Measurements from ENCODE around the gene MYO18A. TPM values are rescaled to one million over a fixed set of nuclear protein-coding genes. Genes with fewer than 3 reads are reported as not detected.

Gene MYO18A
- total RNA-seq, 4 donors from 2014 or later = 526 to 1,058 (median 835) TPM

DNA sequence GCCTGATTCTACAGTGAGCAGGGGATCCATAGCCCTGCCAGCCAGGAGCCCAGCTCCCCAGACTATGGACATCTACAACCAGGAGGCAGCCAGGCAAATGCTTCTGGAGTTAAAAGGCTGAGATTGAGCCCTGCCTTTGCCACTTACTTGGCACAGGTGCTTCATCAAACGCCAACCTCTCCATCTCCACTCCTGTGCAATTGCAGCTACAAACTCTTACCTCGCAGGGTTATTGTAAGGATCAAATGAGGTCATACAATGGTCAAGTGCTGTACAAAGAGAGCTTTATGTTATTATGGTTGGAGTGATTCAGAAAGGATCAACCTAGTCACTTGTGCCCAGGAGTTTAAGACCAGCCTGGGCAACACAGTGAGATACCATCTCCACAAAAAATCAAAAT, 9.8 kb upstream of the MYO18A start:
- no peak for ATAC-seq
- in situ Hi-C loops (cut with MboI; ENCODE audit: low sequenced_read_pairs in 4 of 4) = no loop called here

DNA sequence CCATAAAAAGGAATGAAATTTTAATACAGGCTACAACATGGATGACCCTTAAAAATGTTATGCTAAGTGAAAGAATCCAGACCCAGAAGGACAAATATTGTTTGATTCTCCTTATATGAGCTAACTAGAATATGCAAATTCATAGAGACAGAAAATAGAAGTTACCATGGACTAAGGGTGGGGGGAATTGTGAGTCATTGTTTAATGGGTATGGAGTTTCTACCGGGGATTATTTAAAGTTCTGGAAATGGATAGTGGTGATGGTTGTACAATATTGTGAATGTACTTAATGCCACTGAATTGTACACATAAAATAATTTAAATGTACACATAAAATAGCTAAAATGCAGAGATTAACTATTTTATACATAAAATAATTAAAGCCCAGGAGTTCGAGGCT, 9.2 kb upstream of the MYO18A start:
- ATAC-seq (no peak), DNase-seq (no peak)
- Histone ChIP-seq H3K4me3 (no peak overlapping the region), H3K4me1 (no peaks in the 10 kb centered on the region), H3K27ac (no peak overlapping the region), H3K36me3 (no peaks in the 10 kb centered on the region), H3K27me3 (no peaks in the 10 kb centered on the region), H3K9me3 (no peaks in the 10 kb centered on the region)
- intact Hi-C loops (cut with DNase I; ENCODE audit: low total_unique reads) (no loop called here), in situ Hi-C loops (cut with MboI; ENCODE audit: low sequenced_read_pairs in 4 of 4) (no loop called here)
- TF ChIP-seq, protein P1, sequence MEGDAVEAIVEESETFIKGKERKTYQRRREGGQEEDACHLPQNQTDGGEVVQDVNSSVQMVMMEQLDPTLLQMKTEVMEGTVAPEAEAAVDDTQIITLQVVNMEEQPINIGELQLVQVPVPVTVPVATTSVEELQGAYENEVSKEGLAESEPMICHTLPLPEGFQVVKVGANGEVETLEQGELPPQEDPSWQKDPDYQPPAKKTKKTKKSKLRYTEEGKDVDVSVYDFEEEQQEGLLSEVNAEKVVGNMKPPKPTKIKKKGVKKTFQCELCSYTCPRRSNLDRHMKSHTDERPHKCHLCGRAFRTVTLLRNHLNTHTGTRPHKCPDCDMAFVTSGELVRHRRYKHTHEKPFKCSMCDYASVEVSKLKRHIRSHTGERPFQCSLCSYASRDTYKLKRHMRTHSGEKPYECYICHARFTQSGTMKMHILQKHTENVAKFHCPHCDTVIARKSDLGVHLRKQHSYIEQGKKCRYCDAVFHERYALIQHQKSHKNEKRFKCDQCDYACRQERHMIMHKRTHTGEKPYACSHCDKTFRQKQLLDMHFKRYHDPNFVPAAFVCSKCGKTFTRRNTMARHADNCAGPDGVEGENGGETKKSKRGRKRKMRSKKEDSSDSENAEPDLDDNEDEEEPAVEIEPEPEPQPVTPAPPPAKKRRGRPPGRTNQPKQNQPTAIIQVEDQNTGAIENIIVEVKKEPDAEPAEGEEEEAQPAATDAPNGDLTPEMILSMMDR (IDR thresholded peaks at IDR 0.05 in 4 of 5, conservative IDR thresholded peaks at IDR 0.05 in 1 of 5) = no peak
- TF ChIP-seq POLR2A (IDR thresholded peaks at IDR 0.05) = no peak

More for the DNA sequence above, 9.8 kb upstream of the MYO18A start:
- Histone ChIP-seq H3K36me3 (no peaks in the 10 kb centered on the region), H3K4me1 (no peaks in the 10 kb centered on the region), H3K27me3 (no peaks in the 10 kb centered on the region), H3K27ac (no peak overlapping the region), H3K9me3 (no peaks in the 10 kb centered on the region), H3K4me3 (no peak overlapping the region)
- TF ChIP-seq, protein P1 (IDR thresholded peaks at IDR 0.05 in 4 of 5, conservative IDR thresholded peaks at IDR 0.05 in 1 of 5) = no peak
- TF ChIP-seq POLR2A (IDR thresholded peaks at IDR 0.05) = no peak
- no peak for DNase-seq
- intact Hi-C loops (cut with DNase I; ENCODE audit: low total_unique reads) = no loop called here

GRCh38 chr17:29181226-29181625, 1.0 kb upstream of the MYO18A start:
- in situ Hi-C loops (cut with MboI; ENCODE audit: low sequenced_read_pairs in 4 of 4) = loop anchor here in 1 of 4 donors (5.0 kb wide), 1 partner anchor 34 kb away; no protein-coding TSS in a partner anchor
- DNase-seq = no peak
- Histone ChIP-seq H3K27me3 (no peaks in the 10 kb centered on the region), H3K4me1 (peaks cover 15 to 19% of the 10 kb centered on the region in 2 donors), H3K36me3 (no peaks in the 10 kb centered on the region), H3K4me3 (no peak overlapping the region), H3K9me3 (no peaks in the 10 kb centered on the region), H3K27ac (no peak overlapping the region)
- no peak for ATAC-seq
- TF ChIP-seq POLR2A (IDR thresholded peaks at IDR 0.05) = no peak
- TF ChIP-seq, protein P1 (IDR thresholded peaks at IDR 0.05 in 4 of 5, conservative IDR thresholded peaks at IDR 0.05 in 1 of 5) = no peak
- intact Hi-C loops (cut with DNase I; ENCODE audit: low total_unique reads) = loop anchor here (2.0 kb wide), 1 partner anchor 110 kb away; no protein-coding TSS in a partner anchor

GRCh38 chr17:29180788-29181160, 576 bp upstream of the MYO18A start:
- no peaks in the 10 kb centered on the region for H3K36me3 ChIP-seq
- peak overlapping the region; percentile 75 to 88 (median 83) for H3K27ac ChIP-seq
- in situ Hi-C loops (cut with MboI; ENCODE audit: low sequenced_read_pairs in 4 of 4) = loop anchor here in 1 of 4 donors (5.0 kb wide), 1 partner anchor 33 kb away; no protein-coding TSS in a partner anchor
- intact Hi-C loops (cut with DNase I; ENCODE audit: low total_unique reads) = loop anchor here (1.0 to 2.0 kb wide), 2 partner anchors 31 to 110 kb away; no protein-coding TSS in a partner anchor
- ATAC-seq (no peak), DNase-seq (no peak)
- H3K4me3 ChIP-seq = peak overlapping the region; percentile 60 to 63 (median 62)
- TF ChIP-seq, protein P1 (IDR thresholded peaks at IDR 0.05 in 4 of 5, conservative IDR thresholded peaks at IDR 0.05 in 1 of 5) = no peak
- no peak for TF ChIP-seq POLR2A (IDR thresholded peaks at IDR 0.05)
- peaks cover 19 to 24% of the 10 kb centered on the region in 2 donors for H3K4me1 ChIP-seq
- H3K27me3 ChIP-seq = no peaks in the 10 kb centered on the region
- H3K9me3 ChIP-seq = no peaks in the 10 kb centered on the region

Data from gastrocnemius medialis (tissue), 4 donors.